WTC11 (cell line): ENCODE results near the gene MPDZ. TPM values are rescaled to one million over a fixed set of nuclear protein-coding genes. Genes with fewer than 3 reads are reported as not detected.

Experiments
- ATAC-seq: fragments of 200-7000 bp; cut with Tn5 transposase; 2 replicates; pipeline ENCODE4 v1.10.0; 2021; ENCODE audit warnings: mild to moderate bottlenecking, moderate library complexity
- CTCF ChIA-PET: fragments of 300-600 bp; sonication (Branson Sonifier 250); formaldehyde crosslinking; loops from one replicate; lab custom pipeline; 2021; ENCODE audit warnings: antibody characterized with exemption; lab: Charles Lee
- POLR2A ChIA-PET: fragments of 350-600 bp; sonication (Branson Sonifier 250); formaldehyde crosslinking; loops from one replicate; lab custom pipeline; 2021; ENCODE audit warnings: antibody characterized with exemption; lab: Charles Lee
- DNase-seq: peaks from one replicate; pipeline ENCODE4 v3.0.0; 2021; ENCODE audit warnings: low spot score
- H3K27ac Mint-ChIP-seq: 2 replicates; pipeline ENCODE4 v1.8.0; 2021; ENCODE audit warnings: mixed read lengths
- H3K27me3 Mint-ChIP-seq: 2 replicates; pipeline ENCODE4 v1.8.0; 2021; ENCODE audit warnings: low read depth, mild to moderate bottlenecking, moderate library complexity, mixed read lengths
- H3K36me3 Mint-ChIP-seq: 2 replicates; pipeline ENCODE4 v1.8.0; 2021; ENCODE audit warnings: mixed read lengths
- H3K4me1 Mint-ChIP-seq: 2 replicates; pipeline ENCODE4 v1.8.0; 2022; ENCODE audit warnings: mixed read lengths
- H3K4me3 Mint-ChIP-seq: 2 replicates; pipeline ENCODE4 v1.8.0; 2021; ENCODE audit warnings: mild to moderate bottlenecking, moderate library complexity, mixed read lengths
- H3K9me3 Mint-ChIP-seq: 2 replicates; pipeline ENCODE4 v1.8.0; 2021; ENCODE audit warnings: mixed read lengths
- AFF4 ChIP-seq: sonication (generic); formaldehyde crosslinking; IDR thresholded peaks from 2 replicates; pipeline ENCODE4 v1.8.1; 2023; ENCODE audit warnings: mild to moderate bottlenecking, missing genetic modification reagents, borderline replicate concordance
- ATF6 ChIP-seq: sonication (generic); formaldehyde crosslinking; IDR thresholded peaks from 2 replicates; pipeline ENCODE4 v1.8.1; 2023; ENCODE audit warnings: mild to moderate bottlenecking, missing genetic modification reagents
- CREB1 ChIP-seq: sonication (generic); formaldehyde crosslinking; IDR thresholded peaks from 2 replicates; pipeline ENCODE4 v1.8.0; 2023; ENCODE audit warnings: mild to moderate bottlenecking, missing genetic modification reagents
- E2F4 ChIP-seq: sonication (generic); formaldehyde crosslinking; IDR thresholded peaks from 2 replicates; pipeline ENCODE4 v1.8.1; 2022; ENCODE audit warnings: low read depth, mild to moderate bottlenecking, moderate library complexity, missing genetic modification reagents, borderline replicate concordance
- ELF4 ChIP-seq: sonication (generic); formaldehyde crosslinking; IDR thresholded peaks from 2 replicates; pipeline ENCODE4 v1.8.1; 2022; ENCODE audit warnings: low read depth, mild to moderate bottlenecking, moderate library complexity, missing genetic modification reagents
- ETV6 ChIP-seq: sonication (generic); formaldehyde crosslinking; IDR thresholded peaks from 2 replicates; pipeline ENCODE4 v1.8.1; 2022; ENCODE audit warnings: mild to moderate bottlenecking, missing genetic modification reagents
- HMGA2 ChIP-seq: fragments of 250-450 bp; sonication (Bioruptor Pico); IDR thresholded peaks from 2 replicates; pipeline ENCODE4 v1.4.0; 2021; ENCODE audit warnings: mild to moderate bottlenecking, moderate library complexity
- HMGXB4 ChIP-seq: sonication (generic); formaldehyde crosslinking; IDR thresholded peaks from 2 replicates; pipeline ENCODE4 v1.8.1; 2023; ENCODE audit warnings: mild to moderate bottlenecking, moderate library complexity, missing genetic modification reagents
- MXD4 ChIP-seq: fragments of 250-450 bp; sonication (Bioruptor Pico); IDR thresholded peaks from 2 replicates; pipeline ENCODE4 v1.8.0; 2021; ENCODE audit warnings: mild to moderate bottlenecking, moderate library complexity, borderline replicate concordance
- NFYB ChIP-seq: sonication (generic); formaldehyde crosslinking; conservative IDR thresholded peaks from 2 replicates; pipeline ENCODE4 v1.8.0; 2022; ENCODE audit warnings: low read depth, missing genetic modification reagents
- OVOL2 ChIP-seq: fragments of 250-450 bp; sonication (Bioruptor Pico); IDR thresholded peaks from 2 replicates; pipeline ENCODE4 v1.9.0; 2021; ENCODE audit warnings: mild to moderate bottlenecking, borderline replicate concordance
- PREB ChIP-seq: sonication (generic); formaldehyde crosslinking; IDR thresholded peaks from 2 replicates; pipeline ENCODE4 v1.8.1; 2022; ENCODE audit warnings: mild to moderate bottlenecking, missing genetic modification reagents, moderate library complexity, borderline replicate concordance
- RELA ChIP-seq: sonication (generic); formaldehyde crosslinking; IDR thresholded peaks from 2 replicates; pipeline ENCODE4 v1.8.1; 2022; ENCODE audit warnings: missing genetic modification reagents, mild to moderate bottlenecking, borderline replicate concordance
- RORB ChIP-seq: fragments of 250-450 bp; sonication (Bioruptor Pico); IDR thresholded peaks from 2 replicates; pipeline ENCODE4 v1.9.0; 2021; ENCODE audit warnings: mild to moderate bottlenecking
- TP53 ChIP-seq: sonication (generic); formaldehyde crosslinking; IDR thresholded peaks from 2 replicates; pipeline ENCODE4 v1.8.1; 2023; ENCODE audit warnings: mild to moderate bottlenecking, missing genetic modification reagents
- USF1 ChIP-seq: sonication (generic); formaldehyde crosslinking; IDR thresholded peaks from 2 replicates; pipeline ENCODE4 v1.8.0; 2022; ENCODE audit warnings: mild to moderate bottlenecking, missing genetic modification reagents
- ZBTB21 ChIP-seq: sonication (generic); formaldehyde crosslinking; IDR thresholded peaks from 2 replicates; pipeline ENCODE4 v1.8.1; 2023; ENCODE audit warnings: mild to moderate bottlenecking, missing genetic modification reagents, borderline replicate concordance
- ZBTB43 ChIP-seq: sonication (generic); formaldehyde crosslinking; IDR thresholded peaks from 2 replicates; pipeline ENCODE4 v1.8.1; 2023; ENCODE audit warnings: mild to moderate bottlenecking, missing genetic modification reagents
- ZNF317 ChIP-seq: sonication (generic); formaldehyde crosslinking; IDR thresholded peaks from 2 replicates; pipeline ENCODE4 v1.8.1; 2023; ENCODE audit warnings: low read depth, mild to moderate bottlenecking, moderate library complexity, missing genetic modification reagents, borderline replicate concordance
- ZNF416 ChIP-seq: fragments of 250-450 bp; sonication (Bioruptor Pico); IDR thresholded peaks from 2 replicates; pipeline ENCODE4 v1.9.0; 2021; ENCODE audit warnings: mild to moderate bottlenecking, inconsistent platforms
- ZNF671 ChIP-seq: fragments of 250-450 bp; sonication (Bioruptor Pico); IDR thresholded peaks from 2 replicates; pipeline ENCODE4 v1.8.0; 2021; ENCODE audit warnings: mild to moderate bottlenecking
- total RNA-seq: library from RNA; stranded (reverse); gene quantifications from 3 replicates; pipeline ENCODE4 v1.2.3, GENCODE V29; 2021

MPDZ gene
- total RNA-seq, 1 experiment from 2014 or later = 38.5 TPM

- TF ChIP-seq ZNF317 (CRISPR knock-in tag) = no peak
- no peak for TF ChIP-seq ELF4 (CRISPR knock-in tag)
- TF ChIP-seq PREB (CRISPR knock-in tag) = no peak
- TF ChIP-seq ZBTB43 (CRISPR knock-in tag) = no peak
- no peak for TF ChIP-seq RELA (CRISPR knock-in tag)
Observed at GRCh38 chr9:13127131-13127530, 152.4 kb downstream of the MPDZ start (continued).

- Mint-ChIP-seq H3K4me1 (peaks cover 4% of the 10 kb centered on the region), H3K4me3 (no peak overlapping the region), H3K27ac (no peak overlapping the region), H3K27me3 (no peaks in the 10 kb centered on the region), H3K36me3 (peaks cover 29% of the 10 kb centered on the region), H3K9me3 (no peaks in the 10 kb centered on the region)
- POLR2A ChIA-PET = no interaction called here
- CTCF ChIA-PET = no interaction called here
- ATAC-seq (no peak), DNase-seq (no peak)
- TF ChIP-seq ZNF416 (CRISPR knock-in tag) (no peak), USF1 (CRISPR knock-in tag) (no peak), NFYB (CRISPR knock-in tag) (no peak), HMGXB4 (CRISPR knock-in tag) (no peak), AFF4 (no peak), HMGA2 (CRISPR knock-in tag) (no peak), ATF6 (CRISPR knock-in tag) (no peak), ZBTB21 (CRISPR knock-in tag) (no peak), ZNF671 (CRISPR knock-in tag) (no peak), TP53 (no peak), ZBTB43 (CRISPR knock-in tag) (no peak), MXD4 (CRISPR knock-in tag) (no peak), CREB1 (CRISPR knock-in tag) (no peak), OVOL2 (no peak), E2F4 (CRISPR knock-in tag) (no peak), ETV6 (no peak), RORB (CRISPR knock-in tag) (no peak)
Observed at GRCh38 chr9:13125261-13125660, 154.2 kb downstream of the MPDZ start.
